Choroid plexus epithelial cell (primary cell): ENCODE data around the gene GALNT14.

ENCODE experiments used
- DNase-seq: peaks from one replicate; pipeline ENCODE4 v3.0.0-alpha.2; 2010; ENCODE audit warnings: low read depth
- H3K4me3 ChIP-seq: 2 replicates; pipeline ENCODE4 v1.5.1; 2011; ENCODE audit warnings: low read depth, mild to moderate bottlenecking, control low read depth, low read length, moderate library complexity
- TF ChIP-seq, protein P1 (sequence below): conservative IDR thresholded peaks from 2 replicates; pipeline ENCODE4 v1.5.1; 2011; ENCODE audit warnings: low read depth, mild to moderate bottlenecking, control low read depth, inconsistent platforms, low read length, moderate library complexity

The GALNT14 gene

GRCh38 chr2:30883822-30884221 lies 254.4 kb downstream of the GALNT14 start:
- H3K4me3 ChIP-seq: no peak overlapping the region
- no peak for DNase-seq
- TF ChIP-seq, protein P1, sequence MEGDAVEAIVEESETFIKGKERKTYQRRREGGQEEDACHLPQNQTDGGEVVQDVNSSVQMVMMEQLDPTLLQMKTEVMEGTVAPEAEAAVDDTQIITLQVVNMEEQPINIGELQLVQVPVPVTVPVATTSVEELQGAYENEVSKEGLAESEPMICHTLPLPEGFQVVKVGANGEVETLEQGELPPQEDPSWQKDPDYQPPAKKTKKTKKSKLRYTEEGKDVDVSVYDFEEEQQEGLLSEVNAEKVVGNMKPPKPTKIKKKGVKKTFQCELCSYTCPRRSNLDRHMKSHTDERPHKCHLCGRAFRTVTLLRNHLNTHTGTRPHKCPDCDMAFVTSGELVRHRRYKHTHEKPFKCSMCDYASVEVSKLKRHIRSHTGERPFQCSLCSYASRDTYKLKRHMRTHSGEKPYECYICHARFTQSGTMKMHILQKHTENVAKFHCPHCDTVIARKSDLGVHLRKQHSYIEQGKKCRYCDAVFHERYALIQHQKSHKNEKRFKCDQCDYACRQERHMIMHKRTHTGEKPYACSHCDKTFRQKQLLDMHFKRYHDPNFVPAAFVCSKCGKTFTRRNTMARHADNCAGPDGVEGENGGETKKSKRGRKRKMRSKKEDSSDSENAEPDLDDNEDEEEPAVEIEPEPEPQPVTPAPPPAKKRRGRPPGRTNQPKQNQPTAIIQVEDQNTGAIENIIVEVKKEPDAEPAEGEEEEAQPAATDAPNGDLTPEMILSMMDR: no peak

- TF ChIP-seq, protein P1: no peak
- DNase-seq: no peak
- H3K4me3 ChIP-seq: no peak overlapping the region
Observed at GRCh38 chr2:30883184-30883583, 255.1 kb downstream of the GALNT14 start.

GRCh38 chr2:30880516-30880915 lies 257.7 kb downstream of the GALNT14 start:
- H3K4me3 ChIP-seq: no peak overlapping the region
- TF ChIP-seq, protein P1: no peak
- no peak for DNase-seq

GRCh38 chr2:30877833-30878232 lies 260.4 kb downstream of the GALNT14 start:
- no peak overlapping the region for H3K4me3 ChIP-seq
- no peak for DNase-seq

GRCh38 chr2:30872797-30873196 lies 265.4 kb downstream of the GALNT14 start:
- no peak for DNase-seq
- no peak overlapping the region for H3K4me3 ChIP-seq
- TF ChIP-seq, protein P1: no peak

More at GRCh38 chr2:30877833-30878232, 260.4 kb downstream of the GALNT14 start:
- TF ChIP-seq, protein P1: no peak

- DNase-seq: no peak
- no peak overlapping the region for H3K4me3 ChIP-seq
- TF ChIP-seq, protein P1: no peak
Observed at GRCh38 chr2:30871980-30872789, 266.1 kb downstream of the GALNT14 start.

DNA sequence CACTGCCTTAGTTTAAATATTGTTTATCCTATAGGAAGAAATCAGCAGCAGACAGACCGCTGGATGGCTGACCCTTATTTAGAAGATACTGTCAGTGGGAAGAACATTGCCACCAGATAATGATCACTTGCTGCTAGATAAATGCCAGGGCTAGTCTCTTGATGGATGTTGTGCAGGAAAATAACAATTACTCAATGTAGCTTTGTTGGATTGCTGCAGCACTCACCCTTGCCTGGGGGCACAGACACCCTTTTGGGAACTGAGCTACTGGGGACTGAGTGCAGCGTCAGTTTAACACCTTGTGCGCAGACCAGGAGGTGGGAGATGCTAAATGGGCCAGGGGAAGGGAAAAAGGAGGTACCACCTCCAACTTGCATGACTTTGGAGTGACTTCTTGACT lies 266.8 kb downstream of the GALNT14 start:
- no peak for DNase-seq
- TF ChIP-seq, protein P1: no peak
- no peak overlapping the region for H3K4me3 ChIP-seq
